HG03457 (cell line): ENCODE data around the gene RYR2.

Experiments used
- ATAC-seq: cut with Tn5 transposase; IDR thresholded peaks from one replicate; pipeline ENCODE4 v1.9.1; 2021; ENCODE audit warnings: moderate number of reproducible peaks; ENCODE audit not compliant: unreplicated experiment

The RYR2 gene

GRCh38 chr1:237041795-237042525, at the start of gene RYR2:
Gene RYR2 (plus strand): TSS chr1:237042184. CDS start chr1:237042522, 338 bp downstream.
- ATAC-seq = no peak

- no peak for ATAC-seq
Measured at GRCh38 chr1:236992449-236992848, 49.5 kb upstream of the RYR2 start.

GRCh38 chr1:236994450-236994849, 47.5 kb upstream of the RYR2 start:
- ATAC-seq = no peak

GRCh38 chr1:236997361-236997760, 44.6 kb upstream of the RYR2 start:
- no peak for ATAC-seq

GRCh38 chr1:236997882-236998281, 44.1 kb upstream of the RYR2 start:
- ATAC-seq = no peak

GRCh38 chr1:236998546-236998945, 43.4 kb upstream of the RYR2 start:
- no peak for ATAC-seq

GRCh38 chr1:237000191-237000590, 41.8 kb upstream of the RYR2 start:
- ATAC-seq = no peak

GRCh38 chr1:237003516-237003915, 38.5 kb upstream of the RYR2 start:
- ATAC-seq = no peak

- ATAC-seq = no peak
Measured at GRCh38 chr1:237004116-237004515, 37.9 kb upstream of the RYR2 start, which contains the start of gene MT1HL1. Gene MT1HL1 (minus strand): TSS chr1:237004441. CDS start chr1:237004372, 69 bp downstream.

- ATAC-seq = no peak
Measured at GRCh38 chr1:237005674-237006073, 36.3 kb upstream of the RYR2 start.

GRCh38 chr1:237007147-237007881, 34.7 kb upstream of the RYR2 start:
- no peak for ATAC-seq

- ATAC-seq = no peak
Measured at GRCh38 chr1:237009611-237010010, 32.4 kb upstream of the RYR2 start.

GRCh38 chr1:237011432-237011831, 30.6 kb upstream of the RYR2 start:
- no peak for ATAC-seq

- no peak for ATAC-seq
Measured at GRCh38 chr1:237012361-237012760, 29.6 kb upstream of the RYR2 start.

GRCh38 chr1:237012788-237013383, 29.1 kb upstream of the RYR2 start:
- ATAC-seq = no peak

GRCh38 chr1:237013608-237014007, 28.4 kb upstream of the RYR2 start:
- ATAC-seq = no peak

- ATAC-seq = no peak
Measured at GRCh38 chr1:237016626-237017025, 25.4 kb upstream of the RYR2 start.

- ATAC-seq = no peak
Measured at GRCh38 chr1:237018896-237019295, 23.1 kb upstream of the RYR2 start.

- no peak for ATAC-seq
Measured at GRCh38 chr1:237025358-237026074, 16.5 kb upstream of the RYR2 start.

GRCh38 chr1:237029240-237029639, 12.7 kb upstream of the RYR2 start:
- ATAC-seq = no peak

- no peak for ATAC-seq
Measured at GRCh38 chr1:237029850-237030535, 12.0 kb upstream of the RYR2 start.
